ENCODE measurements around the gene NDOR1.
"Not testable (repeated sequence)": the region's sequence is repeated elsewhere in the genome, so short reads cannot be mapped to it uniquely, and the experiment has no call there.

Gene NDOR1

GRCh38 chr9:137245450-137246421 lies 40.2 kb downstream of the NDOR1 start:
- DNase-seq: no peak

DNA sequence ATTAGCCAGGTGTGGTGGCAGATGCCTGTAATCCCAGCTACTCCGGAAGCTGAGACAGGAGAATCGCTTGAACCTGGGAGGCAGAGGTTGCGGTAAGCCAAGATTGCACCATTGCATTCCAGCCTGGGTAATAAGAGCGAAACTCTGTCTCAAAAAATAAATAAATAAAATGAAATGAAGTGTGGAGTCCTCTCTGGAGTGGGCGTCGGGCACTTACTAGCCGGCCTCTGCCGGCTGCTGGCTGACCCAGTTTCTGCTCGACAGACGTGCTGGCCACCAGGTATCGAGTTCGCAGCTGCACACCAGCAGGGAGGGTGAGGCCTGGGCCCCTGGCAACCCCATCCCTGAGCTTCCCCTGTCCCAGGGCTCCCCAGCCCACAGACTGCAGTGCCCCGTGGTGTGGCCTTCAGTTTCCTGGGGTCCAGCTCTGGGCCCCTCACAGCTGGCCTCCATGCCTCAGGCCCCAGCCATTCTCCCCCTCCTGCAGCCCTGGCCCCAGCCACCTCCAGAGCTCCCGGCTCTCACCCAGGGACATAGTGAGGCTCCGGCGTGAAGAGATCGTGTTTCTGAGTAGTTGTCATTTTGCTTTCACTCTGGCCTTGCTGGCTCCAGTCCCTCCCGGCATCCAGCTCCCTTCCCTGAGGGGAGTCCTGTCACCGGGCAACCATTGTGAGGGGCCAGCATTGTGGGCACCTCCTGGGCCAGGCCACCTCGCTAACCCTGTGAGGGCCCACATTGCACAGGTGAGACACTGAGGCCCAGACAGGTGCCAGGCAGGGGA lies 41.8 kb downstream of the NDOR1 start:
- DNase-seq: no peak

DNA sequence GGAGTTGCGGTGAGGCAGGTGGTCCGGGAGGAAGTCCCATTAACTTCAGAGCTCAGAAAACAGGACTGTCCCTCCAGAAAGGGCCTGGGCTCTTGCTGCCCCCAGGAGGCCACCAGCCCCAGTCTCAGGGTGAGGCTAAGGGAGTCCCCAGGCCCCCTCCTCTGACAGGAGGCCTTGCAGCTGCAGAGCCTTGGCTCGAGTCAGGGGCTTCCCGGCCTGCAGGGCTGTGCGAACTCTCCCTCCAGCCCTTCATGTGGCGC lies 42.3 kb downstream of the NDOR1 start:
- DNase-seq: no peak

- DNase-seq: no peak
These were observed 45.1 kb downstream of the NDOR1 start for GRCh38 chr9:137250329-137251193.

DNA sequence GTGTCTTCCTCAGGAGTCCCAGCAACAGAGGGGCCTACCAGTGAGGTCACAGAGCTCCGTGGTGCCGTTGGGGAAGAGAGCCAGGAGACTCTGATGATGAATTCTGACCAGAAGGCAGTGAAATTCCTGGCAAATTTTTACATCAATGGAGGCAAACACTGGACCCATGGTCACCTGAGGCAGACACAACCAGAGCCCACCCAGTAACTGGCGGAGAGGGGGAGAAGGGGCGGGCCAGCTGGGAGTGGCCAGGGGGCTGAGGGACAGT lies 45.6 kb downstream of the NDOR1 start, which contains the start of gene STPG3:
Gene STPG3, plus strand, starts transcription at position 93 of the 268 bp plus-strand sequence. Its CDS starts 1 bp downstream, at position 94.
- DNase-seq: no peak

- no peak for DNase-seq
These were observed 46.2 kb downstream of the NDOR1 start for GRCh38 chr9:137251490-137252268.

GRCh38 chr9:137252555-137253506 lies 47.3 kb downstream of the NDOR1 start:
- peak; percentile 85 for DNase-seq

DNA sequence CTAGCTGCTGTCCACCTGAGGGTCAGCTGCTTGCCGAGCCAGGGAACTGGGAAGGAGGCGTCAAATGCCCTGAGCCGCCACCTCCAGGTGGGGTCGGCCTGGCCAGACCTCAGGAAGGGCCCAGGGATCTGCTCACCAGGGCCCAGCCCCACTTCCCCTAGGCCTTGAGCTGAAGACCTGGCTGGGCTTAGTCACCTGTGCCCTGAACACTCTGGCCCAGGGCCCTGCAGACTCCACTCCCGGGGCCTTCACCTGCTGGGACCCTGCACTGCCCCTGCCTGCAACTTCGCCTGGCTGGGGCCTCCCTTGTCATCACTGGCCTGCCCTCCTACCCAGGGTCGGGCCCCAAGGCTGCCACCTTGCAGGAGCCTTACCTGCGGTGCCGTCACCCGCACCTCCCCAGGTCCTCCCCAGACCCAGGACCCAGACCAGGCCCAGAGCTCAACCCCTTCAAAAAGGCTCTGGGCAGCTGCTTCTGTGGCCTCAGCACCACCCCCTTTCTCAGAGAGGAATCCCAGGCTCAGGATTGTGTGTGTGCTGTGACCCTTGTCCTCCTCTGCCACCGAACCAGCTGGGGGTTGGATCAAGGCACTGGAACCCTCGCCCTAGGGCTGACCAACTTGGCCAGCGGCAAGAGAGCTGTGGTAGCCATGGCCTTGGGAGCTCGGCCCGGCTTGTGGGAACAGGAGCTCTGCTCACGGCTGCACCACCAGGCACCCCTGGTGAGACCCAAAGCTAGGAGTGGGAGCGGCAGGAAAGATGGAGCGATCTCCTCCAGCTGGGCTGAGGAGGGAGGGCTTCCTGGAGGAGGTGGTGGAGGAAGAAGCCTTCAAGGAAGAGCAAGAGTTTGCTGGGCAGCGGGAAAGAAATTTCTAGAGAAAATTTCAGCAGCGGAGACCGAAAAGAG lies 48.5 kb downstream of the NDOR1 start:
- DNase-seq: no peak

DNA sequence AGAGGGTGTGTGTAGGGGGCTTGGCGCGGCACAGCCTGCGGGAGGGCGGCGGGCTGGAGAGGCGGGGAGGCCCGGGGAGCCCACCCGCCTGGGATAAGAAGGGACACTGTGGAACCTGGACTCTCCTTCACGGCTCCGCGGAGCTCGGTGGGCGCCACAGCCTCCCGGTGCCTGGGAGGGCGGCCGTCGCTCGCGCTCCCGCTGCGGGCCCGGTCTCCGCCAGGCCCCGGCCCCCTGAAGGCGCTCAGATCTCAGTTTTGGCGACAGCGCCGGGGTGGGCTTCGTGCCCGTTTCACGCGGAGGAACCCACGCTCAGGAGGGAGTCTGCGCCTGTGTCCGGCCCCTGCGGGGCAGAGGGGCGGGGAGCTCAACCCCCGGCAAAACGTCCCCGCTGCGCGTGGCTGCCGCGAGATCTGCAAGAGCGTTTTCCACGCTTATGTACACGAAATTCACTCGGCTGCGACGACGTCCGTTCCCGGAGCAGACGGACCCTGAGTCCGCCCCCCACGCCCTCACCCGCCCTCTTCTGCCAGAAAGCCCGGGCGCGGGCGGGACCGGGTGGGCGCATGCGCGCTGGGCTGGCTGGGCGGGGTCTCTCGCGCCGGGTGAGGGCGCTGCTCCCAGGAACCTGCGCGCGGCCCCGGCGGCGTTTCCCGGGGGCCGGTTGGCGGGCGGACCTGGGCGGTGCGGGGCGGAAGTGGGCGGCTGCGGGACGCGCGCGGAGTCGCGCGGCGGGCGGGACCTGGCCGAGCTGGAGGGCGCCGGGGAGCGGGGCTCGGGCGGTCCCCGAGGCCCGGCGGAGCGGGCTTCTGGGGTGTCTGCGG lies 49.3 kb downstream of the NDOR1 start, which contains the start of gene NELFB:
Gene NELFB, plus strand, starts transcription at position 704 of the 824 bp plus-strand sequence.
- DNase-seq: peak; percentile 65

GRCh38 chr9:137255448-137256114 lies 50.1 kb downstream of the NDOR1 start:
- DNase-seq: peak; percentile 65

GRCh38 chr9:137256362-137256761 lies 50.9 kb downstream of the NDOR1 start:
- DNase-seq: no peak

DNA sequence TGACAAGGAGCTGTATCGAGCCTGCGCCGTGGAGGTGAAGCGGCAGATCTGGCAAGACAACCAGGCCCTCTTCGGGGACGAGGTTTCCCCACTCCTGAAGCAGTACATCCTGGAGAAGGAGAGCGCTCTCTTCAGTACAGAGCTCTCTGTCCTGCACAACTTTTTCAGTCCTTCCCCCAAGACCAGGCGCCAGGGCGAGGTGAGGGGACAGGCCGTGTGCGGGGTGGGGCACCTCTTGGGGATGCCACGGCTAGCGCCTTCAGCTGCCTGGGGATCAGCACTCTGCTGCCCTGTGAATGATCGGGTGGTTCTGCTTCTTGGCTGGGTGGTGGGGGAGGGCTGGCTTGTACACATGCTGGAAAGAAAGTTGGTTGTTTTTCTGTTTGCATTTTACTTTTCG lies 51.4 kb downstream of the NDOR1 start:
- no peak for DNase-seq

DNA sequence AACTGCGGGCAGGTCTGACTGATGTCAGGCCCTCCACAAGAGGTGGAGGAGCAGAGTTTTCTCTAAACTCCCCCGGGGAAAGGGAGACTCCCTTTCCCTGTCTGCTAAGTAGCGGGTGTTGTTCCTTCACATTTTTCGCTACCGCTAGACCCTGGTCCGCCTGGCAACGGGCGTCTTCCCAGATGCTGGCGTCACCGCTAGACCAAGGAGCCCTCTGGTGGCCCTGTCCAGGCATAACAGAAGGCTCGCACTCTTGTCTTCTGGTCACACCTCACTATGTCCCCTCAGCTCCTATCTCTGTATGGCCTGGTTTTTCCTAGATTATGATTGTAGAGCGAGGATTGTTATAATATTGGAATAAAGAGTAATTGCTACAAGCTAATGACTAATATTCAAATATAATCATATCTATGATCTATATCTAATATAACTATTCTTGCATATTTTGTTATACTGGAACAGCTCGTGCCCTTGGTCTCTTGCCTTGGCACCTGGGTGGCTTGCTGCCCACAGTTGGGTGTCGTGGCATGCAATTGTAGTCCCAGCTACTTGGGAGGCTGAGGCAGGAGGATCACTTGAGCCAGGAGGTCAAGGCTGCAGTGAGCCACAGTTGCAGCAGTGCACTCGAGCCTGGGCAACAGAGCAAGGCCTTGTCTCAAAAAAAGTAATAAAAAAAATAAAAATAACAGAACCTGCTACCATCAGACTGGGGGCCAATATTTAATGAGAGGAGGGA lies 56.8 kb downstream of the NDOR1 start:
- DNase-seq: not testable (repeated sequence)

GRCh38 chr9:137262909-137263285 lies 57.4 kb downstream of the NDOR1 start:
- no peak for DNase-seq

- no peak for DNase-seq
These were observed 58.0 kb downstream of the NDOR1 start for GRCh38 chr9:137263506-137263905.

DNA sequence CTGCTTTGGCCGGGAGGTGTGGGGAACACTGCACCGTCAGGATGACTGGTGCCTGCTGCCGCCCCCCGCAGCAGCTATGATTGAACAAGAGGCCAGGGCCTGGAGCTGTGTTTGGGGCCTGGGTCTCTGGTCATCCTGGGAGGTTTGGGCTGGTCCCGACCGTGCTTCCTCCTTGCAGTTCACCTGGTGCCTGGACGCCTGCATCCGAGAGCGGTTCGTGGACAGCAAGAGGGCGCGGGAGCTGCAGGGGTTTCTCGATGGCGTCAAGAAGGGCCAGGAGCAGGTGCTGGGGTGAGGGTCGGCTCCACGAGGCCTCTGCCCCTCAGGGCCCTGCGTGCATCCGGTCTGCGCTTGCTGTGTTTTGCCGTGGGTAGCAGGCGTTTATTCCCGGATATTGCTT lies 58.6 kb downstream of the NDOR1 start:
- DNase-seq: no peak

GRCh38 chr9:137265496-137266161 lies 60.1 kb downstream of the NDOR1 start:
- DNase-seq: no peak

Data from NCI-H510A (cell line).